GM19438 (cell line): ENCODE results near the gene GALNT10.

Experiments used
- ATAC-seq: cut with Tn5 transposase; IDR thresholded peaks from one replicate; pipeline ENCODE4 v1.9.1; 2021; ENCODE audit warnings: low read depth; ENCODE audit not compliant: unreplicated experiment

The GALNT10 gene

GRCh38 chr5:154178661-154179060 is 11.9 kb upstream of the GALNT10 start:
- no peak for ATAC-seq

- peak; percentile 83 for ATAC-seq
These were observed 10.5 kb upstream of the GALNT10 start for GRCh38 chr5:154179846-154180710.

- ATAC-seq = no peak
These were observed 9.4 kb upstream of the GALNT10 start for GRCh38 chr5:154181161-154181560.

- peak; percentile 11 for ATAC-seq
These were observed 1.2 kb upstream of the GALNT10 start for GRCh38 chr5:154189256-154189818.

- peak; percentile 69 for ATAC-seq
These were observed 526 bp upstream of the GALNT10 start for GRCh38 chr5:154189819-154190594.

- no peak for ATAC-seq
These were observed 1.1 kb downstream of the GALNT10 start for GRCh38 chr5:154191467-154192261.

GRCh38 chr5:154193283-154193682 is 2.8 kb downstream of the GALNT10 start:
- no peak for ATAC-seq

GRCh38 chr5:154193701-154194121 is 3.2 kb downstream of the GALNT10 start:
- ATAC-seq = no peak

- ATAC-seq = no peak
These were observed 4.1 kb downstream of the GALNT10 start for GRCh38 chr5:154194345-154195329.

- ATAC-seq = no peak
These were observed 5.7 kb downstream of the GALNT10 start for GRCh38 chr5:154196281-154196680.

- no peak for ATAC-seq
These were observed 6.6 kb downstream of the GALNT10 start for GRCh38 chr5:154196955-154197652.

- no peak for ATAC-seq
These were observed 7.4 kb downstream of the GALNT10 start for GRCh38 chr5:154197801-154198491.

GRCh38 chr5:154198611-154199230 is 8.2 kb downstream of the GALNT10 start:
- no peak for ATAC-seq

GRCh38 chr5:154199263-154199662 is 8.7 kb downstream of the GALNT10 start:
- ATAC-seq = no peak

GRCh38 chr5:154199671-154200220 is 9.2 kb downstream of the GALNT10 start:
- no peak for ATAC-seq

GRCh38 chr5:154200221-154200620 is 9.7 kb downstream of the GALNT10 start:
- no peak for ATAC-seq

GRCh38 chr5:154201108-154201769 is 10.7 kb downstream of the GALNT10 start:
- no peak for ATAC-seq
